GM19099 (cell line): ENCODE results near the gene TMEM126A.

Experiments
- POLR2A ChIP-seq: IDR thresholded peaks from 3 replicates; pipeline ENCODE4 v1.6.1; 2011; ENCODE audit warnings: low read depth; ENCODE audit not compliant: insufficient read length; ENCODE audit errors: extremely low read depth

Gene TMEM126A

DNA sequence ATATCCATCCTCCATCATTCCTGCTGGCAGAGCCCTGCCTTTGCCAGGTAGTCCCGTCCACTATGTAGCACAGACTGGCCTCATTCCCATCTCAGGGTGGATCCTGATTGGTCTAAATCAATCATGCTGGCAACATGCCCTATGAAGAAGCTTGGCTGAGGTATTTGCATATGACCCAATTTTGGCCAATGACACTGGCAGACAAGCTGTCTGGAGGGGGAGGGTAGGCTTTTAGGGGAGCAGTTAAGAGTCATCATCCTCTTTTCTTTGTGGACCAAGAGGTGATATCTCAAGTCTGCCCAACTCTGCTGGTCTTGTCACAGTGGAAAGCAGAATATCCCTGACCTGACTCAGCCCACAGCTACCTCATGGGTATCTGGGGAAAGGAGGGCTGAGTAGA lies 33.1 kb downstream of the TMEM126A start:
- TF ChIP-seq POLR2A = no peak

DNA sequence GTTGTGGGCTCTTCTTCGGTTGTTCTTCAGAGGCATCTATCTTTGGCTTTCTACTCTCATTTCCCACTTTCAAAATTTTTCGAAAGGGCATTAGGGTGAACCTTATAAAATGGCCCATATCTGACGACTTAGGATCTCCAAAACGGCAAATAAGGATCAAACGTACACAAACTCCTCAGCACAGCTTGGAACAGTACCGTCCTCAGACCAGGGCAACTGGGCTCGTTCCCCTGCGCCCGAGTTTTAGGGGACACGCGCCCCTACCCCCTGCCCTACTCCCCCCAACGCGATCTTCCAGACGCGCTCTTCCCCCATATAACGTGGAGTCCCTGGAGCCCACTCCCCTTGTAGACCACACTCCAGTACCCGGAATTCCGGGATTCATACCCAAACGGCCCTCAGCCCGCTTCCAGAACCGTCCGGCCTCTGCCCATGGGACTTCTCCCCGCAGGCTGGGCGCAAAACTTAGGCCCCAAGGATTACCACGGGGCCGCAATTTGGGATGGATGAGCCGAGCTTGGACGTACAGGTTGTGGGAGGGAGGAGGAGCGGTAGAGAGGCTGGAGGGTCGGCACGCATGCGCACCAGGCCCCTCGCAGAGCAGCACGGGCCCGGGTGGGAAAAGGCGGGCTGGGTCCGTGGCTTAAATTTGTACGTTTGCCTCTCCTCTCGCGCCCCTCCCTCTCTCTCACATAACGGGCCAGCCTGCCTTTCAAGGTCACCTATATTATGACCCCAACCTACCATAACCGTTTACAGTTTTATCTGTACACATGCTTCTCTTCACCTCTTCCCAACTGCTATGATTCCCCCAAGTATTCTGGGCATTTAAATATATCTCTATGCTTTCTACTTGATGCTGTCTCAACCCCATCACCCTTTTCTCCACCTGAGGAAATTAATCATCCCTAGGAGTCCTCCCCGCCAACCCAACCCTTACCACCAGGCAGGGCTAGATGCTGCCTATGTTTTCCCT lies 34.9 kb downstream of the TMEM126A start:
- TF ChIP-seq POLR2A = peak; percentile 57

DNA sequence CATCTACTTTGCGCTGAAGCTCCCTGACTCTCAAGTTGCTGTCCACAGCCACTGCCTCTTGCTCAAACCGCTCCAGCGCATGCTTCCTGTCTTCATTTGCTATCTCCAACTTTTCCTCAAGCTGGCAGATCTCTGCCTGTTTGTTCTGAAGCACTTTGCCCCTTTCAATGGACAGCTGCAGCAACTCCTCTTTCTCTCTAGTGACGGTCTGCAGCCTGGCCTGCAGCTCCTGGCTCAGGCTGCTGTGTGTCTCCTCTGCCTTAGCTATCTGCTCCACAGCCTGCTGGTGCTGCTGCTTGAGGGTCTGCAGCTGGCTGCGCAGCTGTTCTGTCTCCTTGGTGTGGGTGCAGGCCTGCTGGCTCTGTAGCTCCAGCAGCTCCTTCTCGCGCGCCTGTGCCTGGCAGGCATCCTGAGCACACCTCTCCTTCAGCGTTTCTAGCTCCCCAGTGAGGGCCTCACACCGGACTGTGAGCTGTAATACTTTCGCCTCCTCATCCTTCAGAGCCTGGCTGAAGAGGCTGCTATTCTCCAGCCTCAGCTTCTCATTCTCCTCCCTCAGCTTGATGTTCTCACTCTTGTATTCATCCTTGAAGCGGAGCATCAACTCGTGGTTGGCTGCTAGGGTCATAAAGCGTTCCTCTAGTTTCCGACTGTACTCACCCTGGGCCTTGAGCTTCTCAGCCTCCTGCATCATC lies 37.5 kb downstream of the TMEM126A start:
- TF ChIP-seq POLR2A = no peak

DNA sequence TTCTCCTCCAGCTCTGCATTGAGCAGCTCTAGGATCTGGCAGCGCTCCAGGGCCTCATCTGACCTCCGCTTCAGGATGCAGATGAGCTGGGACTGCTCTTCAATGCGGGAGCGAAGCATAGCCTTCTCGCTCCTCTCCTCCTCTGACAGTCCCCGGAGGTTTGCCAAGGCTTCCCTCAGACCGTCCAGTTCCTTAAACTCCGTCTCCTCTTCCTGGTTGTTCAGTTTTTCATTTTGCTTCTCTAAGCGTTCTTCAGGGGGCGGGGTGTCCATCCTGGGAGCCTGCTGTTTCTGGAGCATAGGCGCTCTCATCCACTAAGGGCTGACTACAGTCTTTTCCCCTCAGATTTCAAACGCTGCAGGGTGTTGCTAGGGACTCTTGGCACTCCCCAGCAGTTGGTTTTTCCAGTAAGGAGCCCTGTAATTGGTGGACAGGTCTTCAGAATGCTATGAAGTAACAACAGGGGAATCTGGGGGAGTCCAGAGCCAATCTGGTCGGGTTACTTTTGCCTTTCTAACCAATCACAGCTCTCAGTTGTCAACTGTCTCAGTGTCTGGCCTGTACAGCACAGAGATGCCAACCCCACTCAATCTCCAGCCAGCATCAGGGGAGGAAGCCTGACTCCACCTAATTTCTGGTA lies 38.2 kb downstream of the TMEM126A start, which contains the start of gene CCDC89:
Gene CCDC89 (minus strand): TSS at position 376 of the 640 bp plus-strand sequence. CDS start 65 bp downstream, at position 311.
- no peak for TF ChIP-seq POLR2A

DNA sequence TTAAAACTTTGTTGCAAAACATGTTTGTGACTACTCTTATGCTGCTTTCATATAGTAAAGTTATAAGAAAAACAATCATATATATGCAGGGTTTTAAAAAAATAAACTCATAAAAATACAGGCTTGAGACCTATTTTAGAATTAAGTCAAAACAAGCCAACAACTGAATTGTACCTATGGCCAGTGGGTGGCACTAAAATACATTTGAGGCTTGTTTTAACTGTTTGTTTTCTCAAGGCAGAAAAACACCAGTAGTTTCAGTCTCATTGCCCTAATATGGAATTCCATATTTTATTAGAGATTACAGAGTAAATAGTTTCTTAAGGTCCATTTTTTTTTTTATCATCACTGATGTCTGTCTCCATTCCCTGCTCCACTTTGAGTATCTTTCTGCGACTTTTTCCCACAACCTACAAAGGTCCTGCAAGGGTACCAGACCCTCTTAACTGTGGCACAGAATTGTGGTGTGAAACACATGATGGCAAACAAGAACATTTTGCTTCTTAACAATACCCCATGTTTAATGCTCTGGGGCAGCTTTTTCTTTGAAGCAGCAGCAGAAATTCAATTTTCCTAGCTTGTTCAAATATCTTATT lies 46.7 kb downstream of the TMEM126A start:
- TF ChIP-seq POLR2A = no peak

DNA sequence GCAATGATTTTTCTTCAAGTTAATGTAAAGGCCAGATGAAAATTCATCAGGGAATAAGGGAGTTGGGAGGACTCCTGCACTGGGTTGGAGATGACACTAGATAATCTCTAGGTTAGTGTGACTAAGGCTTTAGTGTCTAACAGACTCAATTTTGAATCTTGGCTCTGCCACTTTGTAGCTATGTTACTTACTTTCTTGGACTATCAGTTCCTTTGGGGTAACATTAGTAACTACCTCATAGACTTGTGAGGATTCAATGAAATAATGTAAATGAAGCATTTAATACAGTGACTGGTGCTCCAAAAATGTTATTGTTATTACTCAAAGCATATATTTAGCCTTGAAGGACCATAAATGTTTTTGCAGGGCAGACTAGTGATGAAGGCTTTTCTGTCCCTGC lies 47.8 kb downstream of the TMEM126A start:
- TF ChIP-seq POLR2A = no peak

DNA sequence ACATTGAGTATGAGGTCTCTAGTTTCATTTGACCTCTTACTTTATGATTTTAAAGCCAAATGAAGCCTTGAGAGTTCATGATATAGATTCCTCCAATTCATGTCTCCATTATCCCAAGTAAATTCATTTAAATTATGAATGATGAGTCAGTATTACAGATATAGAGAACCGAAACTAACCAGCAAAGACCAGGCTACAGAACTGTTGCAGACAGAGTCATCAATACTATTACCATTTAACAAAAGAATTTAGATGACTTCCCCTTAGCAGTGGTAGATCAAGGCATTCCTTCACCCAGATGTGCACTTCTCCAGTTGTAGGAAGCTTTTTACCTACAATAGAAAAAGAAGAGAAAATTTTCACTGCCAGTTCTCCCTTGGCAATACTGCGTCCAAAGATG lies 50.0 kb downstream of the TMEM126A start:
- TF ChIP-seq POLR2A = no peak

DNA sequence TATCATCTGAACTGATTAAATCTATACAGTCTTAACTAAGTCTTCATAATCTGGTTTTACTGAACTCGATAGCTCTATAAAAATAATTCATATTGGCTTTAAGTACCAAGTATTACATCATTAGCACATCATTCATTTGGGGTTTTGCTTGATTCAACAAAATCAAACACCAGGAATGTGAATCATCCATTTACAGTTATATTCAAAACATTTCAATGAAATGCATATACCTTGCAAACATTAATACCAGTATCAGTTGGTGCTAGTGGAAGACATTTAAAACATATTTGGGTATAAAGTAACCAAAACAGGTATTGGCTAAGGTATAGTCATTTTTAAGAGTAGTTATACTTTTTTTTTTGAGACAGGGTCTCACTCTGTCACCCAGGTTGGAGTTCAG lies 50.4 kb downstream of the TMEM126A start:
- no peak for TF ChIP-seq POLR2A

DNA sequence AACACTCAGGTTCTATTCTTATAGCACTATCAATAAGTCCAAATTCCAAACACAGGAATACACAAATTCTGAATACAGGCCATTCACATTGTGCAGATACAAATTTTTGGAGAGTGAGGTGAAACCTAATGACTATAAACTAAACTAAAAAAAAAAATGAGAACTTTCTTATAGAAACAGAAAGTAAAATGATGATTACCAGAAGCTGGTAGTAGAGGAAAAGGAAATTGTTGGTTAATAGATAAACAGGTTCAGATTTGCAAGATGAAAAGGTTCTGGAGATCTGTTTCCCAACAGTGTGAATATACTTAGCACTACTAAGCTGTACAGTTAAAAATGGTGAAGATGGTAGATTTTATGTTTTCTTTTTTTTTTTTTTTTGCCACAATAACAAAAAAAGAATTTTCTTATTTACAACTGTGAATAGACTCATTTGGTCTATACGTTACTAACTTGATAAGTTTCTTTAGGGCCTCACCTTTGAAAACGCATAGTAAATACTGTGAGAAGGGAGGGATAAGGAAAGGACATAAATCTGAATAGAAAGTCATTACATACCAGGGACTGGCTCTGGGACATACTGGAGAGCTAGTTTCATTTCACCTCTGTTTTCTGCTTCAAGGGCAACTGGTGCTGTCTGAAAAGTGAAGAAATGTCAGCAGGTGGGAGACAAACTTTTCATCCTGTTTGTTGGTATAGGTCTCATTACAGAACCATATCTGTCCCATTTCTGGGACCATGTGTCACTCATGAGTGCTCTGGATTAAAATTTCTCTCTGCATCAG lies 52.4 kb downstream of the TMEM126A start:
- TF ChIP-seq POLR2A = no peak

DNA sequence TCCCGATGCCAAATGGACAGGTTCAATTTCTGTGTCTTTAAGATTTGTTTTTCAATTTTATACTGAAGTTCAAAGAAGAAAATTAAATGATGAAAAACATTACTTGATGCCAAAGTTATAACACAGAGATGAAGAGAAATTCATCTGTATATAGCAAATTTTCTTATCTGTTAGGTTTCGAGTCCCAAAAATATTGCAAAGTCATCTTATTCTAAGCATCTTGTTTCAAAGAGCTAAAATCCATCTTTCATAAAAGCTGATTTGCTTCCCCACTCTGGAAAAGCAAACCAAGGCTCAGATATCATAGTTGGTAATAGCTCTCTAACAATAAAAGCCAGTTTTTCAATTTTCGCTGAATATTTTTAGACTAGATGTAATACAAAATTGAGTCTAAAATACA lies 57.2 kb downstream of the TMEM126A start:
- TF ChIP-seq POLR2A = no peak

DNA sequence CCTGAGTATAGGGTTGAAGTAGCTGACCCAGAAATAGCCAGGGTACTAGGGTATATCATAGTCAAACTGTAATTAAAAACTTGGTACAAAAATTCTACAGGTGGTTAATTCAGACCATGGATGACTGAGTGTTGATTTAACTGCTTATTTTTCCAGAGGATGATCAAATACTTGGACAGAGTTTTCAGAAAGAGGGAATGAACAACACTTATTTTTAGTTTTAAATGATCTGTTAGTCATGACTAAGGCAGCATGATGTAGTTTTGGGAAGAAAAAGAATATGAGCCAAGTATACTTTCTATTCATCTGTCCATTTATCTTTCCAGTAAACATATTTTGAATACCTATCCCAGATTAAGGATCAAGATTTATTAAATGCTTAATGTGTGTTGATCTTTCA lies 58.0 kb downstream of the TMEM126A start:
- TF ChIP-seq POLR2A = no peak
